ENCODE results near the gene CCDC30.
"Not testable (repeated sequence)": the region's sequence is repeated elsewhere in the genome, so short reads cannot be mapped to it uniquely, and the experiment has no call there.

Gene CCDC30

GRCh38 chr1:42601472-42601871, 138.4 kb downstream of the CCDC30 start:
- H3K27me3 ChIP-seq (ENCODE audit: control insufficient read depth, insufficient read depth, low read length): no peaks in the 10 kb centered on the region
- no peak for TF ChIP-seq CTCF (IDR thresholded peaks at IDR 0.05)
- H3K4me2 ChIP-seq (ENCODE audit: low read length): no peak overlapping the region
- no peaks in the 10 kb centered on the region for H3K9me3 ChIP-seq (ENCODE audit: control insufficient read depth, low read length)
- no peaks in the 10 kb centered on the region for H3K79me2 ChIP-seq
- no peak overlapping the region for H2AFZ ChIP-seq
- H3K9ac ChIP-seq: no peak overlapping the region
- H3K4me1 ChIP-seq: no peaks in the 10 kb centered on the region
- H3K27ac ChIP-seq: no peak overlapping the region
- H3K4me3 ChIP-seq (ENCODE audit: low read depth, low read length): no peak overlapping the region
- H3K36me3 ChIP-seq (ENCODE audit: control insufficient read depth, insufficient read depth, low read length): no peaks in the 10 kb centered on the region

GRCh38 chr1:42613803-42614131, 150.7 kb downstream of the CCDC30 start:
- Histone ChIP-seq H3K36me3 (ENCODE audit: control insufficient read depth, insufficient read depth, low read length) (no peaks in the 10 kb centered on the region), H3K27ac (no peak overlapping the region), H3K9ac (no peak overlapping the region), H3K4me2 (ENCODE audit: low read length) (no peak overlapping the region), H3K4me3 (ENCODE audit: low read depth, low read length) (no peak overlapping the region), H2AFZ (no peak overlapping the region), H3K9me3 (ENCODE audit: control insufficient read depth, low read length) (no peaks in the 10 kb centered on the region), H3K27me3 (ENCODE audit: control insufficient read depth, insufficient read depth, low read length) (no peaks in the 10 kb centered on the region), H3K4me1 (no peaks in the 10 kb centered on the region), H3K79me2 (no peaks in the 10 kb centered on the region)
- no peak for TF ChIP-seq CTCF (IDR thresholded peaks at IDR 0.05)

GRCh38 chr1:42618866-42619265, 155.8 kb downstream of the CCDC30 start:
- no peak for TF ChIP-seq CTCF (IDR thresholded peaks at IDR 0.05)
- Histone ChIP-seq H3K9ac (no peak overlapping the region), H3K27me3 (ENCODE audit: control insufficient read depth, insufficient read depth, low read length) (no peaks in the 10 kb centered on the region), H3K4me1 (no peaks in the 10 kb centered on the region), H3K4me2 (ENCODE audit: low read length) (no peak overlapping the region), H3K4me3 (ENCODE audit: low read depth, low read length) (no peak overlapping the region), H3K79me2 (no peaks in the 10 kb centered on the region), H2AFZ (no peak overlapping the region), H3K36me3 (ENCODE audit: control insufficient read depth, insufficient read depth, low read length) (no peaks in the 10 kb centered on the region), H3K27ac (no peak overlapping the region), H3K9me3 (ENCODE audit: control insufficient read depth, low read length) (no peaks in the 10 kb centered on the region)

- Histone ChIP-seq H3K9me3 (ENCODE audit: control insufficient read depth, low read length) (no peaks in the 10 kb centered on the region), H3K9ac (no peak overlapping the region), H3K4me3 (ENCODE audit: low read depth, low read length) (no peak overlapping the region), H3K27ac (no peak overlapping the region), H3K4me2 (ENCODE audit: low read length) (no peak overlapping the region), H3K4me1 (no peaks in the 10 kb centered on the region), H2AFZ (no peak overlapping the region), H3K79me2 (no peaks in the 10 kb centered on the region), H3K27me3 (ENCODE audit: control insufficient read depth, insufficient read depth, low read length) (no peaks in the 10 kb centered on the region), H3K36me3 (ENCODE audit: control insufficient read depth, insufficient read depth, low read length) (no peaks in the 10 kb centered on the region)
- no peak for TF ChIP-seq CTCF (IDR thresholded peaks at IDR 0.05)
These were observed 157.2 kb downstream of the CCDC30 start for GRCh38 chr1:42620307-42620706.

GRCh38 chr1:42621180-42621579, 158.1 kb downstream of the CCDC30 start:
- not testable (repeated sequence) for H2AFZ ChIP-seq; H3K27me3 ChIP-seq (ENCODE audit: control insufficient read depth, insufficient read depth, low read length); H3K4me1 ChIP-seq; H3K4me2 ChIP-seq (ENCODE audit: low read length); H3K36me3 ChIP-seq (ENCODE audit: control insufficient read depth, insufficient read depth, low read length); H3K79me2 ChIP-seq; H3K9me3 ChIP-seq (ENCODE audit: control insufficient read depth, low read length); H3K27ac ChIP-seq; H3K4me3 ChIP-seq (ENCODE audit: low read depth, low read length); H3K9ac ChIP-seq

GRCh38 chr1:42627205-42627604, 164.1 kb downstream of the CCDC30 start:
- not testable (repeated sequence) for H3K9me3 ChIP-seq (ENCODE audit: control insufficient read depth, low read length); H3K4me3 ChIP-seq (ENCODE audit: low read depth, low read length); H3K4me1 ChIP-seq; H3K9ac ChIP-seq; H3K79me2 ChIP-seq; H2AFZ ChIP-seq; H3K27ac ChIP-seq; H3K27me3 ChIP-seq (ENCODE audit: control insufficient read depth, insufficient read depth, low read length); H3K36me3 ChIP-seq (ENCODE audit: control insufficient read depth, insufficient read depth, low read length); H3K4me2 ChIP-seq (ENCODE audit: low read length)
